HL-60 (cell line): ENCODE results near the gene LIFR.

Source experiments
- DNase-seq, 2 experiments: peaks; one replicate each; pipeline ENCODE4 v3.0.0-alpha.2; 2010 to 2020; ENCODE audit warnings: low read depth in 1 of 2, low spot score in 1 of 2
- H3K27ac ChIP-seq: fragments of 250-450 bp; sonication (Bioruptor Pico); replicated peaks from 2 replicates; pipeline ENCODE4 v1.5.1; 2020; ENCODE audit warnings: mild to moderate bottlenecking, moderate library complexity
- H3K27me3 ChIP-seq: fragments of 250-450 bp; sonication (Bioruptor Pico); 2 replicates; pipeline ENCODE4 v1.5.1; 2021; ENCODE audit warnings: mild to moderate bottlenecking, moderate library complexity; ENCODE audit not compliant: insufficient read depth, poor library complexity, severe bottlenecking
- H3K4me3 ChIP-seq: replicated peaks from 2 replicates; pipeline ENCODE4 v1.5.1; 2011; ENCODE audit warnings: mild to moderate bottlenecking, control low read depth, low read length; ENCODE audit not compliant: insufficient read depth
- CTCF ChIP-seq: IDR thresholded peaks from one replicate; pipeline ENCODE4 v1.5.1; 2011; ENCODE audit warnings: low read length, control low read depth, inconsistent platforms; ENCODE audit not compliant: insufficient read depth
- GABPA ChIP-seq: IDR thresholded peaks from 2 replicates; pipeline ENCODE4 v1.6.1; 2012; ENCODE audit warnings: low read depth
- POLR2AphosphoS5 ChIP-seq: IDR thresholded peaks from 2 replicates; pipeline ENCODE4 v1.6.1; 2012; ENCODE audit warnings: low read depth
- SPI1 ChIP-seq: IDR thresholded peaks from 2 replicates; pipeline ENCODE4 v1.6.1; 2012; ENCODE audit warnings: low read depth, mild to moderate bottlenecking, borderline replicate concordance
- TF ChIP-seq, protein P1 (sequence below): IDR thresholded peaks from 2 replicates; pipeline ENCODE4 v1.6.1; 2012; ENCODE audit warnings: low read depth; ENCODE audit not compliant: insufficient replicate concordance

The LIFR gene

DNA sequence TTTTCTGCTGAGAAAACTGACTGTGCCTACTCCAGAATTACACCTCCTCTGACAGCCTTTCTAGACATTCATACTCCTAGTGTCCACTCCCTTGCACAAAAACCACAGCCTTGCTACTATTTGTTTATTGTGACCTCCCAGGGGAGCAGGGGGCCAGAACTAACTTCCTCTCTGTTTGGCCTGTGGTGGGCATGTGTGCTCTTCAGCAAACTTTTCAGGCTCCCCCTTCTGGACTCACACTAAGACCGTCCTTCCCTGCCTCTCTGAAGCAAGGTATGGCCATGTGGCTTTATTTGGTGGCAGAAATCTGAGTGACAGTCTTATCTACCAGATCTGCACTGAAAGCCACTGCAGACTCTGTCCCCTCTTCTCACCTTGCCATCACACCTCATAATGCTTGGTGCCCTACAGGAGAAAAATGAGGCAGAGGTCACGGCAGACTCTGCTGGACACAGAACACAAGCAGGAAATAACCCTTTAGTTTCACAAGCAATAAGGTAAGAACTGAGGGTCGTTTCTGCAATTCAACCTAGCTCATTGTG is 28.2 kb downstream of the LIFR start:
- H3K27ac ChIP-seq = no peak overlapping the region
- no peaks in the 10 kb centered on the region for H3K27me3 ChIP-seq
- TF ChIP-seq SPI1 (no peak), GABPA (no peak)
- TF ChIP-seq, protein P1, sequence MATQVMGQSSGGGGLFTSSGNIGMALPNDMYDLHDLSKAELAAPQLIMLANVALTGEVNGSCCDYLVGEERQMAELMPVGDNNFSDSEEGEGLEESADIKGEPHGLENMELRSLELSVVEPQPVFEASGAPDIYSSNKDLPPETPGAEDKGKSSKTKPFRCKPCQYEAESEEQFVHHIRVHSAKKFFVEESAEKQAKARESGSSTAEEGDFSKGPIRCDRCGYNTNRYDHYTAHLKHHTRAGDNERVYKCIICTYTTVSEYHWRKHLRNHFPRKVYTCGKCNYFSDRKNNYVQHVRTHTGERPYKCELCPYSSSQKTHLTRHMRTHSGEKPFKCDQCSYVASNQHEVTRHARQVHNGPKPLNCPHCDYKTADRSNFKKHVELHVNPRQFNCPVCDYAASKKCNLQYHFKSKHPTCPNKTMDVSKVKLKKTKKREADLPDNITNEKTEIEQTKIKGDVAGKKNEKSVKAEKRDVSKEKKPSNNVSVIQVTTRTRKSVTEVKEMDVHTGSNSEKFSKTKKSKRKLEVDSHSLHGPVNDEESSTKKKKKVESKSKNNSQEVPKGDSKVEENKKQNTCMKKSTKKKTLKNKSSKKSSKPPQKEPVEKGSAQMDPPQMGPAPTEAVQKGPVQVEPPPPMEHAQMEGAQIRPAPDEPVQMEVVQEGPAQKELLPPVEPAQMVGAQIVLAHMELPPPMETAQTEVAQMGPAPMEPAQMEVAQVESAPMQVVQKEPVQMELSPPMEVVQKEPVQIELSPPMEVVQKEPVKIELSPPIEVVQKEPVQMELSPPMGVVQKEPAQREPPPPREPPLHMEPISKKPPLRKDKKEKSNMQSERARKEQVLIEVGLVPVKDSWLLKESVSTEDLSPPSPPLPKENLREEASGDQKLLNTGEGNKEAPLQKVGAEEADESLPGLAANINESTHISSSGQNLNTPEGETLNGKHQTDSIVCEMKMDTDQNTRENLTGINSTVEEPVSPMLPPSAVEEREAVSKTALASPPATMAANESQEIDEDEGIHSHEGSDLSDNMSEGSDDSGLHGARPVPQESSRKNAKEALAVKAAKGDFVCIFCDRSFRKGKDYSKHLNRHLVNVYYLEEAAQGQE = no peak
- DNase-seq = no peak
- H3K4me3 ChIP-seq = no peak overlapping the region

DNA sequence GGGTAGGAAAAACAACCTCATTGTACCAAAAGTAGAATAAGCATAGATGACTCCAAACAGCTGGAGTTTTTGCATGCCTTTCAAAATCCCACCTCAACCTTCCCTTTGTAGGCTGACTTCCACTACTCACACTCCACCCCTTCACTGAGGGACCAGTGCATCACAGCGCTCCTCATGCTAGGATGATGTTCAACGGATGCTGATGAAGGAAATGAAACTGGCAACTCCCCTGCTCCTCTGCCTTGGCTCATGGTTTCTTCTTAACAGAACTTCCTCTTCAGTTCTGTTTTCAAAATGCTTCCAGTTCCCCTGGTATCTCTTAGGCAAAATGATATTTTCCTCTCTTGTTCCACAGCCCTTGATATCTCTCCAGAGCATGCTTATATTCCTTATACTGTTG is 29.0 kb downstream of the LIFR start:
- Histone ChIP-seq H3K27me3 (no peaks in the 10 kb centered on the region), H3K4me3 (no peak overlapping the region), H3K27ac (no peak overlapping the region)
- DNase-seq = no peak
- TF ChIP-seq SPI1 = no peak
- no peak for TF ChIP-seq POLR2AphosphoS5
- TF ChIP-seq, protein P1 = no peak
- TF ChIP-seq CTCF = no peak
- no peak for TF ChIP-seq GABPA

GRCh38 chr5:38524022-38524421 is 32.4 kb downstream of the LIFR start:
- no peak for TF ChIP-seq POLR2AphosphoS5
- TF ChIP-seq, protein P1 = no peak
- TF ChIP-seq SPI1 = no peak
- TF ChIP-seq GABPA = no peak
- no peak for TF ChIP-seq CTCF
- Histone ChIP-seq H3K27me3 (no peaks in the 10 kb centered on the region), H3K27ac (no peak overlapping the region), H3K4me3 (no peak overlapping the region)
- DNase-seq = no peak

- Histone ChIP-seq H3K4me3 (no peak overlapping the region), H3K27ac (no peak overlapping the region), H3K27me3 (no peaks in the 10 kb centered on the region)
- no peak for DNase-seq
- TF ChIP-seq, protein P1 = no peak
- TF ChIP-seq POLR2AphosphoS5 = no peak
- TF ChIP-seq GABPA = no peak
- no peak for TF ChIP-seq SPI1
- no peak for TF ChIP-seq CTCF
Measured at GRCh38 chr5:38519476-38519875, 37.0 kb downstream of the LIFR start.
